ENCODE data around the gene ZMYND8. TPM values are rescaled to one million over a fixed set of nuclear protein-coding genes. Genes with fewer than 3 reads are reported as not detected.

ZMYND8 gene
- total RNA-seq, 1 experiment from 2014 or later: 29.0 TPM

- TF ChIP-seq MAX (IDR thresholded peaks at IDR 0.05) (no peak), SRF (IDR thresholded peaks at IDR 0.05; ENCODE audit: low read depth) (no peak), ATF3 (IDR thresholded peaks at IDR 0.05) (no peak), ZBTB33 (IDR thresholded peaks at IDR 0.05; ENCODE audit: extremely low read depth, insufficient replicate concordance, low read length) (no peak), RAD21 (IDR thresholded peaks at IDR 0.05; ENCODE audit: low read depth) (no peak), EZH2phosphoT487 (IDR thresholded peaks at IDR 0.05; ENCODE audit: borderline replicate concordance) (no peak), ZFX (IDR thresholded peaks at IDR 0.05) (no peak), POLR2A (IDR thresholded peaks at IDR 0.05; ENCODE audit: borderline replicate concordance, extremely low read depth, insufficient read depth, insufficient read length) (no peak), REST (IDR thresholded peaks at IDR 0.05; ENCODE audit: low read depth) (no peak), SP1 (IDR thresholded peaks at IDR 0.05; ENCODE audit: low read depth) (no peak)
- no peak overlapping the region for H3K9ac ChIP-seq (ENCODE audit: low read length)
- ChIA-PET RAD21 (ENCODE audit: low non-redundant PET in 1 of 2, low total read pairs in 2 of 2, uncharacterized antibody in 2 of 2, unreplicated experiment in 2 of 2) (no interaction called here), POLR2A (no interaction called here), CTCF (no interaction called here)
- DNase-seq (ENCODE audit: low read depth, low spot score) (no peak), ATAC-seq (no peak)
- H3K27ac ChIP-seq (ENCODE audit: low read depth, low read length): no peak overlapping the region
- H4K20me1 ChIP-seq (ENCODE audit: insufficient read depth): no peaks in the 10 kb centered on the region
- no peaks in the 10 kb centered on the region for H3K9me2 ChIP-seq (ENCODE audit: insufficient read depth)
- no peak overlapping the region for H3K4me2 ChIP-seq (ENCODE audit: low read length)
- H3K27me3 ChIP-seq (ENCODE audit: insufficient read depth, low read length): no peaks in the 10 kb centered on the region
- H3K36me3 ChIP-seq (ENCODE audit: control insufficient read depth in 1 of 2, insufficient read depth in 2 of 2, low read length in 2 of 2): no peaks in the 10 kb centered on the region
- no peak overlapping the region for H3K4me3 ChIP-seq (replicated peaks in 1 of 2; ENCODE audit: low read depth in 1 of 2, low read length in 2 of 2)
- H3K79me2 ChIP-seq (ENCODE audit: insufficient read depth, low read length): no peaks in the 10 kb centered on the region
- no peak overlapping the region for H2AFZ ChIP-seq (ENCODE audit: low read depth, low read length, poor library complexity, severe bottlenecking)
- intact Hi-C loops (cut with micrococcal nuclease): no loop called here
- no TSS peak for BruUV-seq (replicated peaks)
- no peaks in the 10 kb centered on the region for H3K9me3 ChIP-seq (ENCODE audit: control insufficient read depth in 1 of 2, insufficient read depth in 1 of 2, low read depth in 1 of 2, low read length in 2 of 2)
- H3K4me1 ChIP-seq (ENCODE audit: control insufficient read depth in 1 of 2, insufficient read depth in 2 of 2, low read length in 2 of 2): peaks cover 0 to 5% of the 10 kb centered on the region in 2 experiments; a peak in 2 of 4 replicates
Measured at GRCh38 chr20:47179267-47179666, 177.2 kb downstream of the ZMYND8 start.

Data from HCT116 (cell line).